ENCODE data around the gene TNFRSF13B.

- TF ChIP-seq CTCF (IDR thresholded peaks at IDR 0.05; ENCODE audit: insufficient read depth, low read length, poor library complexity, severe bottlenecking) (no peak), EZH2phosphoT487 (conservative IDR thresholded peaks at IDR 0.05; ENCODE audit: low read length) (no peak)
Observed at GRCh38 chr17:16999931-17000625, 28.2 kb upstream of the TNFRSF13B start.

Measured in SU-DHL-6 (cell line).